Activated naive CD8-positive, alpha-beta T cell treated with anti-CD3 and anti-CD28 coated beads, Interleukin-2, amount 50 U/mL, for 16 hours (primary cell): Measurements from ENCODE around the gene ST7.

Experiments
- DNase-seq: peaks from one replicate; pipeline ENCODE4 v3.0.0-alpha.2; 2020; ENCODE audit warnings: low read depth, low spot score

The ST7 gene

GRCh38 chr7:117008886-117009531, 55.7 kb downstream of the ST7 start:
- DNase-seq: no peak

- no peak for DNase-seq
Observed at GRCh38 chr7:117009705-117010361, 56.5 kb downstream of the ST7 start.

GRCh38 chr7:117010375-117011133, 57.3 kb downstream of the ST7 start:
- no peak for DNase-seq

DNA sequence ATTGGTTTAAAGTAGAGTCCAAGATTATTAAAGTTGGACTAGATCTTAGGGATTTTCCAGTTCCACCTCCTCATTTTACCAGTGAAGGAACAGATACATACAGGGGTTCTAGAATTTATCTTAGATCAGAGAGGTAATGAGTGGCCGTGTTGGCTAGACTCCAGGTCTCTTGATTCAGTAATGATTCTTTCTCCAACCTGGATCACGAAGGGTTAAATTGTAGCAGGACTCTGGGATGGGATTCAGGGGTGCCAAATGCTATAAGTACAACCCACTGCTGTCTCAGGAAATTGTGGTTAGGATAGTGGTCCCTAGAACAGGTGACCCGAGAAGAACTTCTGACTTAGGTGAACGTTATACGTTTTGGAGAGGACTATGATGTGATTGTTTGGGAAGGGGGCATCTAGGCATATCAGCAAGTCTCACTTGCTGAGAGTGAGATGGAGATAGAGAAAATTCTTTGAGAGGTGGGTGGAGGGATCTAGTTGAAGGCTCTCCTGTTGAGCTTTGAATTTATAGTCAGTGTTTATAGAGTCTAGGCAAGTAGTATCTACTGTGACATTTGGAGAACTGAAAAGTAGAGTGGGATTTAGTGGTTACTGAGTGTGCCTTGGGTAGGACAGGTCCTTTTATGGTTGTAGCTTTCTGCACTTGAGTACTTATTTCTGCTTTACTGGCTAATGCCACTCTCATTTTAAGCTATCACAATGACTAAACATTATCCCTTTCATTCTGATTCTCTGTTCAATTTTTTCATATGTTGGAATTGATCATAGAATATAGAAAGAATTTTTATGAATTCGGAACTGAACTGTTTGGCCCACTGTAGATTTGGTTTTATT, 58.3 kb downstream of the ST7 start:
- no peak for DNase-seq

DNA sequence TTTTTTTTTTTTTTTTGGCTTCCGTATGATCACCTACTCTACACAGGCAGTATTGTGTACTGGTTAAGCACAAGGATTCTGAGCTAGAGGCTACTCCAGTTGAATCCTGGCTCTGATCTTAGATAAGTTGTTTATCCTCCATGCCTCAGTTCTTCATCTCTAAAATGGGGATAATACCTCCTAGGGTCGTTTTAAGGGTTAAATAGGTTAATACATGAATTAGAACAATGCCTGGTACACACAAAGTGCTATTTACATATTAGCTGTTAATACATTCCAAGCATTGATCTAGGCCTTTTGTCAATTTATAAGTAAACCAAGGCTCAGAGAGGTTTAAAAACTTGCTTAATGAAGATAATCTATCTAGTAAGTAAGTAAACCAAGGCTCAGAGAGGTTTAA, 59.0 kb downstream of the ST7 start:
- no peak for DNase-seq

DNA sequence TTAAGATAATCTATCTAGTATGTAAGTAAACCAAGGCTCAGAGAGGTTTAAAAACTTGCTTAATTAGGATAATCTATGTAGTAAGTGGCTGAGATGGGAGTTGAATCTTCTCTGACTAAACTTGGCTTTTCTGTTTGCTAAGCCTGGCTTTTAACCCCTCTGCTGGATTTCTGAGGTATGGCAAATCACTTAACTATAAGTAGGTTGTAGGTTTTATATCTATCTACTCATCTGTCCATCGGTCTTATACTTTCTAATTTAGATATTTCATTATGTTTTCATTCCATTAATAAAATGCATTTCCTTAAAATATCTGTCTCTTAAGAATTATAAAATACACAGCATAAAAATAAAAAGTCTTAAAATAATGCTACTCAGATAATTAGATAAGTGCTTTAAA, 59.4 kb downstream of the ST7 start:
- DNase-seq: no peak

GRCh38 chr7:117014099-117014656, 60.9 kb downstream of the ST7 start:
- DNase-seq: no peak

DNA sequence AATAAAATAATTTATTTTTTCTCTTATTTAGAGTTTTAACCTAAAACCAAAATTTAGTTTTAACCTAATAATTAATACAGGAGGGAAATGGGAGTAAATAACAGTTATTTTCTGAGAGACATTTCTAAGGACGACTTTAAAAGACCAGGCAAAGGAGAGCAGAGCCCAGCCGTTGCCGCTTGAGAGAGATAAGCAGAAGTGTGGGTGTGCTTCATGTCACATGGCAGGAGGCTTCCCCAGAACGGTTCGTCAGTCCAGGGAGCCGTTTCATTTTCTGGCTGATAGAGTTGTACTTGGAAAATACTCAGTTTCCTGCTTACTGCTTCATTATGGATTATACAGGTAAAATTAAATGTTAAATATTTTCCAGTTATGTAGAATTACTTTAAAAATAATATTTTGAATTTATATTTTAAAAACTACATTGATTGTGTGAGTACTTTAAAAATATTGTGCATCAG, 61.4 kb downstream of the ST7 start:
- no peak for DNase-seq

- no peak for DNase-seq
Observed at GRCh38 chr7:117015258-117016184, 62.2 kb downstream of the ST7 start.

DNA sequence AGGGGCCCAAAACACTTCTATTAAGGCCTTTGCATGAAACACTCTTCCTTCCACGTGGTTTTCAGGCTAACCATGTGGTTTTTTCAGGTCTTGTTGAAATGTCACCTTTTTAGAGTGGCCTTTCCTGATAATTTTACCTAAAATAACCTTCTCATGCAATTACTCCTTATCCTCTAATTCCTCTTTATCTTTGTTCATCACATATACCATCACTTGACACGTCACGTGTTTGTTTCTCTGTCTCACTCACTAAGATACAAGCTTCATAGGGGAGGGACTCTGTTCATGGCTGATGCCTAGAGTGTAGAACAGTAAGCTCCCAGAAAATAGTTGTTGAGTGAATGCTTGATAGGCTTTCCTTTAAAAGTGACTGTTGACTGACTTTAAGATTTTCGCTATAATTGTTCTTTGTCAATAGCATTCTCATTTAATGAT, 63.7 kb downstream of the ST7 start:
- DNase-seq: no peak

GRCh38 chr7:117017702-117018266, 64.5 kb downstream of the ST7 start:
- DNase-seq: no peak

GRCh38 chr7:117018713-117019112, 65.4 kb downstream of the ST7 start:
- no peak for DNase-seq

DNA sequence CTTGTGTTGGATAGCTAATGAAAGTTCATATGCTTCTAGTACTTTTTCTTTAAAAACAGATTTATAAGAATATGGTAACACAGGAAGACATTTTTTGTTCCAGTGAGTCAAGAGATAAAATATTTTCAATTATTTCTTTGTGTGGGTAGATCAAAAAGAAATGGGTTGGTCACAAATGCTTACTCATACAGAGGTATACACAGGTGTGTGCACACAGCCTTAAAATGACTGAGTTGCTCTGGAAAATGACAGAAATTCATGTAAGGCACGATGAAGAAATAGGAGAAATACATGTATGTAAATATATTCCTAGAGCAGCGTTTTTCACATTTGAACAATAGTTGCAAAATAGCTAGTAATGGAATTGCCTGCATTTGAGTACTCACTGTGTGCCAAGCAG, 66.0 kb downstream of the ST7 start:
- no peak for DNase-seq

DNA sequence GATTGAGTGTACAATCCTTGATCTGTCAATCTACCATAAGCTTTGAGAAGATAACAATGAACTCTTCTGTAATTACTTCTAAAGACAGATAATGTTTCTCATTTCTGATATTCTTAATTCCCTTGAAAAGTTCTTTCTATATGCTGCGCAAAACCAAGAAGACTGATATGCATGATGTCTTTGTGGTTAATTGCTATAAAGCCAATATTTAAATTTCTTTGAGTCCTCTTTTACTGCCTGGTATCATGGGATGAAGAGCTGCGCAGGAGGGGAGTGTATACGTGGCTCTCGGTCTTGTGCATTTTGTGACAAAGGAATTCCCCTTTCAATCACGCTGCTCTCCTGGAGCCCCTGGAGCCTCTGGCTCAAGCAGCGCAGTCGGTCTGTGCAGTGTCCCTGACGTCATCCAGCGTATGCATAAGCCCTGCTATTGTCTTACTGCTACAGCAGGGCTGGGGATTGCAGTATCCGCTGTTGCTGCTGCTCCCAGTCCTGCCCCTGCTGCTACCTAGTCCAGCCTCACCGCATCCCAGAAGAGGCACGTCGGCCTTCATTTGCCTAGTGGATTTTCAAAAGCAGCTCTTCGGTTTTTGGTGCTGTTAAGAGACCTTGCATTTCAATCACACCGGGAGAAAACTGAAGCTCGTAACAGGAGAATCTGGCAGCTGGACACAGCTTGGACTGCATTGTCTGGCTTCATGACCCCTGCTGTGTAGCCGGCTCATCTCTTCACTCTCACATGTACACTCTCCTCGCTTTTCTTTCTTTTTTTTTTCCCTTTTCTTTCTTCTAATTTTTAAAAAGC, 66.7 kb downstream of the ST7 start:
- DNase-seq: no peak

- no peak for DNase-seq
Observed at GRCh38 chr7:117020591-117020973, 67.3 kb downstream of the ST7 start.

- no peak for DNase-seq
Observed at GRCh38 chr7:117021366-117021765, 68.1 kb downstream of the ST7 start.

GRCh38 chr7:117021986-117022385, 68.7 kb downstream of the ST7 start:
- no peak for DNase-seq

- DNase-seq: no peak
Observed at GRCh38 chr7:117023325-117023854, 70.1 kb downstream of the ST7 start.

- no peak for DNase-seq
Observed at GRCh38 chr7:117024811-117025210, 71.5 kb downstream of the ST7 start.
